CD4-positive, alpha-beta T cell treated with Interleukin-4 for 4 hours (primary cell): ENCODE measurements around the gene ZBTB16.

Source experiments
- DNase-seq: peaks from one replicate; pipeline ENCODE4 v3.0.0-alpha.2; 2020

Gene ZBTB16

DNA sequence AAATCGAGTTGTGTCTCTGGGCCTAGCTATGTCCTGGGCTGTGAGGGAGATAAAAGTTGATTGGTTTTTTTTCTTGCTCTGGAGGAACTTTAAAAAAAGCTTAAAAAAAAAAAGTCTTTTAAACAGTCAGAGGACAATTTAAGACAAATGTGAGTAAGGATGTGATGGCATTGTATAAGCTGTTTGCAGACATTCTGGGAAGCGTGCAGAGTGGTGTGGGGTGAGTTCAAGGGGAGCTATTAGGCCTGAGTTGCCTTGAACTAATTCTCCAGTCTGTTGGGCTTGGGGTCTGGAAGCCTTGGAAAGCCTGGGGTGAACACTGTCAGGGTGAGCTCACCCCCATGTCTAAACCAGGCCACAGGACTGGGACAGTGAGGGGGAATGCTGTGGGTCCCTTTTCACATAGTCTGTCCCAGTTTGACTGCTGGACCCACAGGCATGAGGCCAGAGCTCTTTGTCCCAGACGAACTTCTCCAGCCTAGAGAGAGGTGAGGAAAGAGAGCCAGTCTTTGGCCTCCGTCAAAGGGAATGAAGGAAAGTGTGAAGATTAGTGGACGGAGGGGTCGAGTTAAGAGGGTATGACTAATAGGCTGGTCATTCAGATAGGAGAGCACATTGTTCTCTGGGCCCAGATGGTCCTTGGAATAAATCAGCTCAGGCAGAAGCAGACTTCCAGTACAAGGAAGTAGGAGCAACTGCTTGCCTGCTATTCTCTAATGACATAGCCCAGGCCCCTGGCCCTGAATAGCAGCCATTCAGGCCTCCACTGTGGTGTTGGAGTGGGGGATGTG, 160.2 kb downstream of the ZBTB16 start:
- DNase-seq: no peak

DNA sequence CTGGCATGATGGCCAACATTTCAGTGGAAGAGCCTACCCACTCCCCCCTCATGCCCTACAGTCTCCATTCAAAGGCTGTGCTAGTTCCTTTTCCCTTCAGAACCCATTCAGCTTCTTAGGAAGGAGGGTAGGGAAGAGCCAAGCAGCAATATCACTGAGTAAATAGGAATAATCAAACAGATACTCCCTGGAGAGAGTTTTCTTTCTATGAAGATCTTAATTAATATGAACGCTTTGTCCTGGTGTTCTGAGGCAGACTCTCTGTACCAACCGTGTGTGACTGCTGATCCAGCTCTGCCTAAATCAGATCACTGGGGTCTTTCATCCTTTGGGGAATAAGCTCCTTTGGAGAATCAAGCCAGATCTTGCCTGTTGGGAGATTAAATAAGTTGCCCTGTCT, 161.5 kb downstream of the ZBTB16 start:
- DNase-seq: no peak

DNA sequence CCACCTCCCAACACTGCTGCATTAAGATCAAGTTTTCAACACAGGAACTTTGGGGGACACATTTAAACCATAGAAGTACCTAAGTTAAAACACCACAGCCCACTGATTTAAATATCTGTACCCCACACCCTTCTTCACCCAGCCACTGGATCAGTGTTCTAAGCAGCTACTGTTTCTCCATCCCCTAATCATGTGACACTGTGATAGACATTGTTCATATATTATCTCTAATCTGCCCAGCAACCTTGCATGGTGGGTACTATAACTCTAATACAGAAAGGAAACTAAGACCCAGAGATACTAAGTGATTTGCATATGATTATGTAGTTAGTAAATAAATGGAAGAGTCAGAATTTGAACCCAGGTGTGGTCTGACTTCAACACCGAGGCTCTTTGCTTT, 166.2 kb downstream of the ZBTB16 start:
- no peak for DNase-seq

DNA sequence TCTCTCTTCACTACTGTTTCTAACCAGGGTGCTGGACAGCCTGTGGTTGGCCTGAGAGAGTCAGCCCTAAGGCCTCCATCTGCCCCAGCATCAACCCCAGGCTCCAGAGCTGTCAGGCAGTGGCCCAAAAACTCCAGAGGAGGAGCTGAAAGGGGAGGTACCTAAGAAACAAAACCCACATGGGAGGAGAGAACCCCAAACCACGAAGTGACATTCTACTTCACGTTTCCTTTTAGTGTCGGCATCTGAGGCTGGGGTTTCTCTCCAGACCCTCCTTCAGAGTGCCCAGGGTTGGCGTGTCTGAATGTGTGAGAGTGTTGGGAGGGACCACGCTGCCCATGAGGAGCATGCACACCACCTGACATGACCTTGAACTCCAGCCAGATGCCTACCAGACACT, 166.8 kb downstream of the ZBTB16 start:
- DNase-seq: no peak

DNA sequence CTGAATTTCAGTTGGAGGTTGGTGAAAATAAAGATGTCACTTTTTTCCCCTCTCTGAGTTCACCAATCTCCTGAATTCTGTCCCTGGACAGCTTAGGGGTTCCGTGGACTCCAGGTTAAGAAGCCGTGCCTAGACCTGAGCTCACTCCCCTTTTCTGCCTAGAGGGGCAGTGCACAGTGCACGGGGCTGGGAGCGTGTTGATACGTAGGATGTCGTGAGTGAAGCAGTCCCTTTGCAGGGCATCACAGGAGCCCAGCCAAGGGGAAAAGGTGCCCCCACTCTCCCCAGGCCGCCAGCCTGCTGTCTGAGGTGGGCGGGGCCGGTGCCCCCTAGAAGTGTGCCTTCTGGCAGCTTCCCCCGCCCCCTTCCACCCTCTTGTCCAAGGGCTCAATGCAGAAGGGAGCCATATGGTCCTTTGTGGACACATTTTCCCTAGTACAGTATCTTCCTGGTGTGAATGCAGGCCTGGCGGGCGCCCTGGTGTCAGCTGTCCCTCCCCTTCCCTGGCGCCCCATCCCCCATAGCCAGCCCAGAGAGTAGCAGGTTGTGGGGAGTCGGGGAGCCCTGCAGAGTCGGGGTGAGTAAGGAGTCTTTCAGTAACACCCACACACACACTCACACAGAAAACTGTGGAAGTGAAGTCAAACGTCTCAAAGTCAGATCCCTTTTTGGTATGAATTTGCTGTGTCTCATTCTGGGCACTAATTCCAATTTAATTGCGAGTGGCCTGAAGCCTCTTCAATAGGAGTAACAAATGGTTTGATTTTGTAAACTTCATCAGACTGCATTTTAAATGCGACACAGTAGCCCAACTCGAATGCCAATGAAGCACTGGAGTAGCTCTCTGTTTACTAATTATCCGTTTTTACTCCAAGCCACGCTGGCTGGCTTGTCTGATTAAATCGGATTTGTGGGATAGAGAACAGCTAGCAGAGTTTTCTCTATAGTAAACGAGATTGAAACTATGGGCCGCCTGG, 169.2 kb downstream of the ZBTB16 start:
- no peak for DNase-seq

DNA sequence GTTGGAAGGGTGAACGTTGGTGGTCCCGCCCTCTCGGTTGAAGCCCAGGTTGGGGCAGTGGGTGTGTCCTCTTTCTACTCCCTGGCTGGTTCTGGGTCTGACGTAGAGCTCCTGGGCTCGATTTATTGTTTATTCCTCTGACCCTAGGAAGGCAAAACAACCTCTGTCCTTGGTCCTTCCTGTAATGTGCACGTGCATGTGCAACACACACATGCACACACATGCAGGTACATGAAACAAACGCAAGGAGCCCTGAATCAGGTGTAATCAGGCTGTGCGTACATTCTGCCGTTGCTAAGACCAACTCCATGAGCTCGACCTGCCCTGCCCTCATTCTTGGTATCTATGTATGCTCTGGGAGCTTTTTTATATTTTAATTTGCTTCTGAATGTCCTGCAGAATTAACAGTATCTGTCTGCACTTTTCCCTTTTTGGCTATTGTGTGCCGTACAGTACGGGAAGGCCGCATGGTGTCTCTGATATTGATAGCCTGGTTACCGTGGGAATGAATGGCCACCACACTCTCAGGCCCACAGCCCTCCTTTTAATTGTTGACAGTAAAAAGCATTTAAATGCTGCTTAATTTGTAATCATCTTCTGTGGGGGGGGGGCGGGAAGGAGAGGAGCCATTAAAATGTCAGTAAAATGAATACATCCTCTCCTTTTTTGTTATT, 170.7 kb downstream of the ZBTB16 start:
- no peak for DNase-seq

DNA sequence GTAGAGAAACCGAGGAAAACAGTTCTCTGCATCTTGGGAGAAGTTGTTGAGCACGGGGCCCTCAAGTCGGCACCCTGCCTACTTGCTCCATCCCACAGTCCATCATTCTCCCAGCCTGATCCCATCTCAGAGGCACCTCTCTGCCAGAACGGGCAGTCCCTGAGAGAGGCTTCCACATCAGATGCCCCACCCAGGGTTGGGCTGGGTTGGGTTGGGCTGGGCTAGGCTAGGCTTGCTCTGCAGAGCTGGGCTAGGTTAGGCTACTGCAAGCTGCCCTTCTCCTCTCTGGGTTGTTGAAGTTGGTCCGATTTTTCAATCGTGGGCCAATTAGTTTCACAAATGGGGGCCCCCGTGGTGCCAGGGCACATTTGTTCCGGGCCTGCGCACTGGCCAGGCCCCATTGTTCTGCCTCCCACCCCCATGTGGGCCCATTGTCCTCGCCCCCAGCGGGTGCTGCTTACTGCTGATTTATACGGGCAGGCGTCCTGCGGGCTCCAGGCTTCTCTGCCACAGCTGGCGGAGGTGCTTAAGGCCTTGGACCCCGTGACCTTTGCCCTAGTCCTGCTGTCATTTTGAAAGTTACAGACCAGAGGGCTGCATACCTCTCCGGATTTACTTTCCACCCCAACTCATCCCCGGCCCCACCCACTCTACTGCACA, 173.0 kb downstream of the ZBTB16 start:
- DNase-seq: no peak

DNA sequence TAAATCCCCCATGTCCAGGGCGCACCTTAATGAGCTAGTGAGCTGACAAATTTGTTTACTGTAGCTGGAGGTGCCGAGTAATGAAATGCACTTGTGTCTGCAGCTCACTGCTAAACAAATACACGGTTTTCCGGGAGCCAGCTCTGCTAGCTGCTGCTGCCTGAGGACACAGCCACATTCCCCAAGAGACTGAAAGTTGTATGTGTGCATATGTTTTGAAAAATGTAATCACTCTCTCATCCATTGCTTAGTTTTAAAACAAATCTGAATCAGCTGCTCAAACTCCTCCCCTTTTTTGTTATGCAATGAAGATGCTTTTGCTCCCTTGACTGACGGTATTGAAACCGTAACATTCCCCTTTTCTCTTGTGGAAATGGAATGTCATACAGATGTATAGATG, 174.2 kb downstream of the ZBTB16 start:
- DNase-seq: no peak

DNA sequence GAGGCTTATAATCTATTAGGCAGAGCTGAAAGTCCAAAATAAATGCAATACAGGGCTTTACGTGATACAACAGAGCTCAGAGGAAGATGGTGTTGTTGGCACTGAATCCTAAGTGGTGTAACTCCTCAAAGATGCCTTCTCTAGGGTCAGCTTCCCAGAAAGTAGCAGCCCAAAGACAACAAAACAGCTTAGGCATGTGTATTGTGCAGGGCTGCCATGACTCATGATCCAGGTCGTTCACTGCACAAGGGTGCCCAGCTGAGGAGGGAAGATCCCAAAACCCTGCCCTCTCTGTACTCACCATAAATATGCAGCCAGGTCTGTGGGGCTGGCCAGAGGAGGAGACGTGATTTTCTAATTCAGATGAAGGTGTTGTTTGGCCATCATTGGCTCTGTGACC, 177.3 kb downstream of the ZBTB16 start:
- DNase-seq: no peak

DNA sequence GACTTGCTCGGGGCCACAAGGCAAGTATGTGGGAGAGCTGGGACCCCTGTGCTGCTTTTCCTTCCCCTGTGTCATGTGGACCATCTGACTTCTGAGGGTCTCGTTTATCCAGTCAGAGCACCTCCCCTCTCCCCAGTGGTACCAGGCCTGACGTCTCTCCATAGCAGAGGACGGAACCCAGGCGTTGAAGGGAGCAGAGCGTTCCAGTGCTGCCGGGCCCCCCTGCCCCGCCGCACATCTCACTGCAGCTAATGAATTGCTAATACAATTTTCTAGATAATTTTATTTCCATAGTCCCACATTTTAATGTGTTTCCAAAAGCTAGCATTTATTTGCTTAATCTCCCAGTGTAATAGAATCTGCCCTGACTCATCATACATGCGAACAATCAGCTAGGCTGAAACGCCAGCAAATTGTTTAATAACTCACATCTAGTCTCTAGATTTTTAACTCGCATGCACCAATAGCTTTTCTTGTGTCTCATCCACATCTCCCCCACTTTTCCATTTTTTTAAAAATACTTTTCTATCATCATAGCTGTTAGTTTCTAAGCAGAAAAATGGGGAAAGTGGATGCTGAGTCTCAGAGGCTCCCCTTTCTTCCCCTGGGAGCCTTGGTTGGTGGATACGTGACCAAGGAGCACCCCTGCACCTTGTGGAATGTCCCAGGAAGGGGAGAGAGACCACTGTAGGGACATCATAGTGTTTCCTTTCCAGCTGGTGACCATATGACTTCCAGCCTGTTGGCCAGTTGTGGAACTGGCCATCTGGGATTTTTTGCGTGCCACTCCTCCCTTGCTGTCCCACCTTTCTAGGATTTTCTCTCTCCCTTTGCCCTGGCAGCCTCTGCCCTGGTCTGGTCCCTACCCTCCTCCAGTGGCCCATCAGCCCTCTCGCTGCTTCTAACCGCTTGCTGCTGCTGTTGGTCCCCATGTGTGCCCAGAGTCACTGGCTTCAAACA, 178.1 kb downstream of the ZBTB16 start:
- DNase-seq: no peak

DNA sequence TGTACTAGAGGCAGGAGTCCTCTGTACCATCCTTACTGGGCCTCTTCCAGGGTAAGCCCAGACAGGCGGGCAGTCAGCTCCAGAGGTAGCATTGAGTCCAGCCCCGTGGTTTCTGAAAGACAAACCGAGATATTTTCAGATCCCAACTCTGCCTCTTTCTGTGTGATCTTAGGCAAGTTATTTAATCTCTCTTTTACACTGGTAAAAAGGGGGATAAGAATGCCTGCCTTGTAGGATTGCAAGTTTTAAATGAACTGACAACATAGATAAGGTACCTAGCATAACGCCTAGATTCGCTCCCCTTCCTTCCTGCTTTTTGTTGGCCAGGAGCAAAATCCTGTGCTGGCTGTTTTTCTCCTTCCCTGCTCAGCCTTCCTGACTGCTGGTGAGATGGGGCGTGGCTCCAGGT, 180.2 kb downstream of the ZBTB16 start:
- no peak for DNase-seq

DNA sequence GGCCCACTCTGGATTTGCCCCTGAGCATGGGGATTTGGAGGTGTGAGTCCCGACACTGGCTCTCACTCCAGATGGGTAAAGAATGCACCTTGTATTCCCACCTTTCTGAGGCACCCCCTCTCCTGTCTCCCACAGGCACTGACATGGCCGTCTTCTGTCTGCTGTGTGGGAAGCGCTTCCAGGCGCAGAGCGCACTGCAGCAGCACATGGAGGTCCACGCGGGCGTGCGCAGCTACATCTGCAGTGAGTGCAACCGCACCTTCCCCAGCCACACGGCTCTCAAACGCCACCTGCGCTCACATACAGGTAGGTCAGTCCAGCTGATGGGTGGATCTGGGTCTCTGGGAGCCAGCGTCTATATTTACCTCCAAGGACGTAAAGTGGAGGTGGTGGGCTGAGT, 182.5 kb downstream of the ZBTB16 start:
- no peak for DNase-seq

DNA sequence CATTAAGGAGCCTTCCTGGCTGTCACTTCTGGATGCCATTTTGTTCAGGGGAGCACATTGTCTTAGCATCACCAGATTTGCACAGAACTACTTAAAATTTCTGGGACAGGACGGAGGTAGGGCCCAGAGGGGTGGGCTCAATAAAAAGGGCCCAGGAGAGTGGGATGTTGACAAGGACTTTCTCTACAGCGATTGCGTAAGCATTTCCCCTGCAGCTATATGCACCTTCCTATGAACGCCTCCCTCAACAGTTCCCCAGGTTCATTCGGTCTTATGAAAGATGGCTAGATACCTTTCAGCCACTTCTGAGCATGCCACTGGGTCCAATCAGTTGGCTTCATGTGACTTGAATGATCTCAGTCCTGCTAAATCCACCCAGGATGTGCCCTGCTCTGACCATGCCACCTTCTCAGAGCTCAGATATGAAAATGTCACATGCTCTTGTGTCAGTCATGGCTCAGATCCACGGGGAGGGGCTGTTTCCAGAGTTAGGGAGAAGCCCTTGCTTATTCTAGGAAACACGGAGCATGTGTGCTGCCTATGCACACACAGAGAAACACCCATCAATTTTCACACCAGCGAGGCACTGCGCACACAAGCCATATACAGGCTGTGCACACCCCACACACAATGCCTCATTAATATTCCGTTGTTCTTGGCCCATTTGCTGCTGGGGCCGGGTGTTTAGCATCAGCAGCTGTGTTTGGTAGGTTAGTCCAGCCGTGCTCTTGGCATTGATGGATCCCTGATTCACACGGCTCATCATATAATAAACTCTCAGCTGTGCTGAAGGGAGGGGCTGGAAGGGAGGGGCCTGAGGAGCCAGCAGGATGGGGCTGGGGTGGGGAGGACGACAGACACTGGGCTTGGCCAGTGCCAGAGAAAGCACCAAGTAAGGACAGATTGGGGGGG, 184.2 kb downstream of the ZBTB16 start:
- no peak for DNase-seq

DNA sequence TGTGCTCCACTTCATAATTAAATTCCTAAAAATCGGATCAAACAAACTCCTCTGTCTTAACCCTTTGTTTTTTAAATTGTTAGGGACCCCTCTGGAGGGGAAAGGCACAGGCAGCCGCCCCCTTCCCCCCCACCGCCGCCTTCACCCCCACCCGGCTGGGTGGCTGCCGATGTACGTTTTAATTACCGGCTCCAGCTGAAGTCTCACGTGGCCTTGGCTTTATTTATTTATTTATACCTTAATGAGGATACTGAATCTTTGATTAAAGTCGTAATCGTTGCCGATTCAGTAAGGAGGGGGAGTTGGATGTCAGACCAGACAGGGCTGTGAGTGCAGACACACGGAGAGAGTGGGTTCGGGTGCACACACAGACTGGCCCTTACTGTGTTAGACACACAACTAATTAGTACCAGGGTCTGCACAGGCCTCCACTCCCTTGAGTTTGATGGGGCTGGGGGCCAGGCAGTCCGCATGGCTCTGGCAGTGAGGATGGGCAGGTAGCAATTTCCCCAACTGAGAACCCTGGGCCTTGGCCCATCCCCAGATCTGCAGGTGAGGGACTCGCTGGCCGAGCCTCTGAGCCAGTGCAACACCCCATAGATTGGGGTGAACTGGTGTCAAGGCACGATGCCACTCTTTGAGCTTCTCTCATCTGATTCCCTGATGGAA, 185.3 kb downstream of the ZBTB16 start:
- no peak for DNase-seq

DNA sequence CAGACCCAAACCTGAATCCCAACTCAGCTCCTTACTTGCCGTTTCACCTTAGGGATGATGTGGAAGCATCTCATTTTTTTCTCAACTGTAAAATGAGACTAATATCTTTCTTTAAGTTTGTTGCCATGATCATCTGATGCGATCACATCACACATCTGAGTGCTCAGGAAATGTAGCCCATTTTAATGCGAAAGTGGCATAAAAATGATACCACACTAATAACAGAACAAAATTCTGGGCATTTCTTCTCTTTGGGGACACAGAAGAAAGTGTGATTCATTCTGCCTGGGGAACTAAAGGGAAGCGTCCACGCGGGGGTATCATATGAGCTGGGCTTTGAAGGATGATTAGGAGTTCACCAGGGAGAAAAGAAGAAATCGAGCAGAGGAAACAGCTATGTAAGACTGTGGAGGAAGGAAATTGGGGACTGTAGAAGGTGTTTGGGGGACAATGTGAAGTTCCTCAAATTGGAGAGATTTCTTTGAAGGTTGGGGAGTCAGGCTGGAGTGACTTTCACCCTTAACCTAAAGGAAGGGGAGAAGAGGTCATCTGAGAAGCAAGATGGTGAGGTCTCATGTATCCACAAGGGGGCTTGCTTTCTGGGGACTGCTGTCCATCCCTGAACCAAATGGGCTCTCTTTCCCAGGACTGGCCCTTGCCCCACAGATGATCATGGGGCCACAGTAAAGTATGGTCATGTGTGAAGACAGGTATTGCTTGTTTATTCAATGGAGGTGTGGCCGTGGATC, 187.0 kb downstream of the ZBTB16 start:
- DNase-seq: no peak

DNA sequence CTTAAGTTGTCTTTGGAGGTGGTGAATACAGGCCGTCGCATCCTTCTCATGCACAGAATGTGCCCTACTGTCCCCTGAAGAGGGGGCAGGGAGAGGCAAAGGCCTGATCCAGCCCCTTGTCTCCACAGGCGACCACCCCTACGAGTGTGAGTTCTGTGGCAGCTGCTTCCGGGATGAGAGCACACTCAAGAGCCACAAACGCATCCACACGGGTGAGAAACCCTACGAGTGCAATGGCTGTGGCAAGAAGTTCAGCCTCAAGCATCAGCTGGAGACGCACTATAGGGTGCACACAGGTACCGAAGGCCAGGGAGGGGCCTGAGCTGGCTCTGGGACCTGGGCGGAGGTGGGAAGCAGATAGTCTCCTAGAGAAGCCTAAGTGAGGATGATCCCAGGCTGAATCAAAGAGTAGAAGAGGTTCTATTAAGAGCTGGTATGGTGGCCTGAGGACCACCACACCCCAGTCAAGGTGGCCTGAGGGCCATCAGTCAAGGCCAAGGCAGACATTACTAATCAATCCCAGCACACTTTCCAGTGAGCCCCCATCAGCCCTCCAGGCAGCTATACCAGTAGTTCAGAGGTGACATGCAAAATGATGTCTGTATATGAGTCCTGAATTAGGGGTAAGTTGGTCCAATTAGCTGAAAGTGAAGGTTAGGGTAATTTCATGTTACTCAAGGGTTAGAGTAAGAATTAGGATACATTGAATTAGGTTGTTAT, 187.7 kb downstream of the ZBTB16 start:
- no peak for DNase-seq

DNA sequence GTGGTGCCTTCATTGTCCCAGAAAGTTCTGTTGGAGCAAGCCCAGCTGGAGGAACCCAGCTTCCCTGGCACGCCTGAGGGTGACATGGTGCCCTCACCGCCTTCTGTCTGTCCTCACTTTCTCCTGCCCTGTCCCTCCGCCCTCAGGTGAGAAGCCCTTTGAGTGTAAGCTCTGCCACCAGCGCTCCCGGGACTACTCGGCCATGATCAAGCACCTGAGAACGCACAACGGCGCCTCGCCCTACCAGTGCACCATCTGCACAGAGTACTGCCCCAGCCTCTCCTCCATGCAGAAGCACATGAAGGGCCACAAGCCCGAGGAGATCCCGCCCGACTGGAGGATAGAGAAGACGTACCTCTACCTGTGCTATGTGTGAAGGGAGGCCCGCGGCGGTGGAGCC, 190.7 kb downstream of the ZBTB16 start:
- DNase-seq: no peak

DNA sequence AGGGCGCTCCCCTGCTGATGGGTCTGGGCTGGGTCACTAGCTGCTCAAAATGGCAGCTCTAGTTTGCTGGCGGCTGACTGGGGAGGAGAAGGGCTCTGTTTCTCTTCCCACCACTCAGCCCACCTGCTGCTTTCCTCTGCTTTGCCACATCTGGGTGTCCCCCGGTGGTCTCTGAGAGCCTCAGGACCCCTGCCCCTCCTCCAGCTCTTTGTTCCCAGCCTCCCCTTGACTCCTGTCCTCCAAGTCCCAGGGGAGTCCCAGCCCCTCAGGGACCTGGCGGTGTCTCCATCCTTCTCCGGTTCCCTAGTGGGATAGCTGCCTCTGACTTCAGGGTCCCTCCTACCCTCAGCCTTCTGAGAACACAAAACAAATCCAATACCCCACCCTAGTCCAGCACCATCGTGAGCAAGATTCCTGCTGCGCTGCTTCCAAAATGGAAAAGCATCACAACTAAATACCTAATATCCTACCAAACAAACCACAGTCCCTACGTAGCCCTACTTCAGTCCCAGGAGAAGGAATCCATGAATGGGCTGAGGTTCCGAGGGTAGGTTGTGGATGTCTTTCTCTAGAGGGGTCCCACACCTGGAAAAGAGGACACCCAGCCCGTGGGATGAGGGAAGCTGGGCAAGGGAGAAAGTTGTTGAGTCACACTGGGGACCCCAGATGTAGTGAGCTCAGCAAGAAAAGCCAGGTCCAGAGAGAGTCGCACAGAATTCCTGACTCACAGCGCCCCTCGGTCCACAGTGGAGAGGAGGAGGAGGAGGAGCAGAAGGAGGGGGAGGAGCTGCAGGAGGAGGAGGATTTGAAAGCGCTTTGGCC, 191.7 kb downstream of the ZBTB16 start:
- no peak for DNase-seq
